ENCODE measurements around the gene PKP2.

The PKP2 gene

DNA sequence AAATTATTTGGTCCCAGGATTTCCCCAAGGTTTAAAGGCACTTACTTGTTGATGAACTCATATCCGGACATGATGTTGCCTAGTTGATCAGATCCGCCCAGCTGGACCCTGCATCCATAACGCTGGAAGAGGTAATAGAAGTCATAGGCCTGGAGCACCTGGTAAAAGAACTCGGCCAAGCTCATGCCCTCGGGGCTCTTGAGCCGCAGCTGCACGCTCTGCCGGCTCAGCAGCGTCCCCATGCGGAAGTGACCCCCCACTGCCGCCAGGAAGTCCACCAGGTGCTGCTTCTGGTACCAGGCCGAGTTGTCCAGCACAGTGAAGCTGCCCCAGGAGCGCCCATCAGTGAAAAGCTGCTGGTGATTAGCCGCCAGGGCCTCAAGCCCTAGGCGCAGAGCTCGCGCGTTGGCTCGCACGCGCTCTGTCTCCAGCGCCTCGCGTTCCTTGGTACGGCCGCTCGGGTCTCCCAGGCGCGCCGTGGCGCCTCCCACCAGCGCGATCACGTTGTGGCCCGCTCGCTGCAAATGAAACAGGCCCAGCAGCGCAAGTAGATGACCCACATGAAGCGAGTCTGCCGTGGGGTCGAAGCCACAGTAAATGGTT is 141.4 kb downstream of the PKP2 start:
- DNase-seq (ENCODE audit: low read depth in 2 of 2): peak; percentile 19 to 28

DNA sequence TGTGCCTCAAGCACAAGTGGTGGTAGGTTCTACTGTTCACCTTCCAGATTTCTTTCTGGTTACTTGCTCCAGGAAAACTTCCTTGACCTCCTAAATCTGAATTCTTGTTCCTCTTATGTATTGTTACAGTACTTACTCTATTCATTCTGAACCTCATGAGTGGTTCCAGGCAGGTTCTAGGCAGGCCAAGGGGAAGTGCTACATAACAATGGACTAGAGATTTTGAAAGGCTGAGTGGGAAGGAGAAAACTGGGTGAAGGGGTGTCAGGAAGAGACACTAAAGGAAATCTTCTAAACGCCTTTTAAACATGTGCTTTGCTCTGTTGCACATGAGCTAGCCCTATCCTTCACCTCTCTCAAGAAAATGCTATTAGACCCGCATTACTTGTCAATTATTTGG is 142.5 kb downstream of the PKP2 start:
- DNase-seq (ENCODE audit: low read depth in 2 of 2): no peak

DNA sequence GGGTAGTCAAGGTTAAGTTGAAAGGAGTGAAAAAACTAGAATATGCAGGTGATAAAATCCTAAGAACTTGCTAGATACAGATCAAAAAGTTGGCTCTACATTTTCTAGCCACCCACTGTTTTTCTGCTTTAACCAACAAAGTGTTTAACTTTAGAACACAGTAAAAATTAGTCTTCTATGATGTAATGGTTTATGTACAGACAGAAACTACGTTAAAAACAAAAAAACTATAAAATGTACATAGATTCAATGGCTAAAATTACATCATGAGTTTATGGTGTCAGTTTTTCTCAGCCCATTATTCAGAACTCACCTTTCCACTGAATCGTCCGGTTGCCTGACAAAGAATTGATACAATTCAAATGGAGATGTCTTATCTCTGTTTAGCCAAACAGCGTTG is 143.0 kb downstream of the PKP2 start:
- no peak for DNase-seq (ENCODE audit: low read depth in 2 of 2)

DNA sequence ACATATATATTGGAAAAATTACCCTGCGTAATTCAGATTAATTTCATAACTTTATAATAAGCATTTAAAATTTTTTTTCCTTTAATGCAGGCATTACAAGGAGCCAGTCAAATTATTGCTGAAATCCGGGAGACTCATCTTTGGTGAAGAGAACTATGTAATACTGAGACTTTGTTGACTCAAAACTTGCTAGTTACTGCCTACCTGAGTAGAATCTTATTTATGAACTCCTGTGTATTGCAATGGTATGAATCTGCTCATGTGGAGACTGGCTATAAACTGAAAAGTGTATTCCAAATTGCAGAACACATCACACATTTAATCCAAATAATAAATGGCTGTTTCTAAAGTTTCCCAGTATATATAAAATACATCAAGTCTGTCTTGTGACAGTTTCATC is 153.3 kb downstream of the PKP2 start:
- DNase-seq (ENCODE audit: low read depth in 2 of 2): no peak

- no peak for DNase-seq (ENCODE audit: low read depth in 2 of 2)
Observed at GRCh38 chr12:32742133-32742532, 154.4 kb downstream of the PKP2 start.

Measured in activated CD8-positive, alpha-beta memory T cell treated with anti-CD3 and anti-CD28 coated beads for 4 hours (primary cell).